Testis (tissue), 5 donors: ENCODE results near the gene HOXC9. TPM values are rescaled to one million over a fixed set of nuclear protein-coding genes. Genes with fewer than 3 reads are reported as not detected.

Source experiments
- DNase-seq: peaks from one replicate; pipeline ENCODE4 v3.0.0-alpha.2; 2019
- H3K27ac ChIP-seq, 2 donors: fragments of 200-600 bp; sonication (generic); one replicate each; pipeline ENCODE4 v1.5.1; 2019
- H3K27me3 ChIP-seq: fragments of 200-600 bp; sonication (generic); one replicate; pipeline ENCODE4 v1.5.1; 2019
- H3K36me3 ChIP-seq: fragments of 200-600 bp; sonication (generic); one replicate; pipeline ENCODE4 v1.5.1; 2017; ENCODE audit warnings: low read depth; ENCODE audit errors: missing control alignments
- H3K4me1 ChIP-seq: fragments of 200-600 bp; sonication (generic); one replicate; pipeline ENCODE4 v1.5.1; 2019
- H3K4me3 ChIP-seq, 2 donors: fragments of 200-600 bp; sonication (generic); one replicate each; pipeline ENCODE4 v1.5.1; 2017 to 2019
- H3K9me3 ChIP-seq: fragments of 200-600 bp; sonication (generic); one replicate; pipeline ENCODE4 v1.5.1; 2017
- POLR2A ChIP-seq: fragments of 450-650 bp; IDR thresholded peaks from one replicate; pipeline ENCODE4 v1.6.1; 2017; ENCODE audit warnings: antibody characterized with exemption, mild to moderate bottlenecking, moderate library complexity
- WGBS, 2 donors: methylation state at CpG; one replicate each; pipeline ENCODE4 v1.1.5; 2018; 5-methylcytosine and 5-hydroxymethylcytosine counted together
- intact Hi-C: fragments of 100-400 bp; cut with DNase I; formaldehyde crosslinking; loops from one replicate; pipeline ENCODE4 v1.15.1; 2023; ENCODE audit warnings: low total_unique reads
- long read RNA-seq, 2 donors: transcript quantifications; one replicate each; lab custom pipeline, GENCODE V29; 2026
- polyA plus RNA-seq: library from polyadenylated mRNA; stranded (reverse); fragments of 350-450 nt; fragmentation: Illumina TruSeq; extraction: RNeasy Lipid Tissue Mini Kit (QIAGEN cat#74804); gene quantifications from one replicate; pipeline ENCODE4 v1.2.3, GENCODE V29; 2014; ENCODE audit warnings: low read depth, low replicate concordance; ENCODE audit not compliant: insufficient read depth
- total RNA-seq, 2 donors: library from RNA; depleted of rRNA; stranded (reverse); fragments of >200 nt; gene quantifications; one replicate each; pipeline ENCODE4 v1.2.3, GENCODE V29; 2016
- TF ChIP-seq, protein P1 (sequence below), 3 experiments: fragments of 450-650 bp in 2 of 3; fragments of 200-600 bp in 1 of 3; sonication (generic) in 1 of 3; IDR thresholded peaks; one replicate each; pipeline ENCODE4 v1.5.1; 2016 to 2019; ENCODE audit warnings: antibody characterized with exemption in 3 of 3, mild to moderate bottlenecking in 2 of 3, moderate library complexity in 1 of 3

HOXC9 gene
- total RNA-seq (1 to 10 TPM; 6.6 to 7.8 TPM), polyA plus RNA-seq (2.4 TPM)
- long read RNA-seq, donor 1, partial matches to known transcripts = 0 of 4 reads
- long read RNA-seq, donor 1, other reads (novel, unspliced or antisense) = 0 of 4 reads
- long read RNA-seq, donor 2, transcript HOXC9-201 (2 exons, 1,516 nt) = major isoform, 6 of 6 reads
- long read RNA-seq, donor 2, partial matches to known transcripts = 0 of 6 reads
- long read RNA-seq, donor 2, other reads (novel, unspliced or antisense) = 0 of 6 reads

DNA sequence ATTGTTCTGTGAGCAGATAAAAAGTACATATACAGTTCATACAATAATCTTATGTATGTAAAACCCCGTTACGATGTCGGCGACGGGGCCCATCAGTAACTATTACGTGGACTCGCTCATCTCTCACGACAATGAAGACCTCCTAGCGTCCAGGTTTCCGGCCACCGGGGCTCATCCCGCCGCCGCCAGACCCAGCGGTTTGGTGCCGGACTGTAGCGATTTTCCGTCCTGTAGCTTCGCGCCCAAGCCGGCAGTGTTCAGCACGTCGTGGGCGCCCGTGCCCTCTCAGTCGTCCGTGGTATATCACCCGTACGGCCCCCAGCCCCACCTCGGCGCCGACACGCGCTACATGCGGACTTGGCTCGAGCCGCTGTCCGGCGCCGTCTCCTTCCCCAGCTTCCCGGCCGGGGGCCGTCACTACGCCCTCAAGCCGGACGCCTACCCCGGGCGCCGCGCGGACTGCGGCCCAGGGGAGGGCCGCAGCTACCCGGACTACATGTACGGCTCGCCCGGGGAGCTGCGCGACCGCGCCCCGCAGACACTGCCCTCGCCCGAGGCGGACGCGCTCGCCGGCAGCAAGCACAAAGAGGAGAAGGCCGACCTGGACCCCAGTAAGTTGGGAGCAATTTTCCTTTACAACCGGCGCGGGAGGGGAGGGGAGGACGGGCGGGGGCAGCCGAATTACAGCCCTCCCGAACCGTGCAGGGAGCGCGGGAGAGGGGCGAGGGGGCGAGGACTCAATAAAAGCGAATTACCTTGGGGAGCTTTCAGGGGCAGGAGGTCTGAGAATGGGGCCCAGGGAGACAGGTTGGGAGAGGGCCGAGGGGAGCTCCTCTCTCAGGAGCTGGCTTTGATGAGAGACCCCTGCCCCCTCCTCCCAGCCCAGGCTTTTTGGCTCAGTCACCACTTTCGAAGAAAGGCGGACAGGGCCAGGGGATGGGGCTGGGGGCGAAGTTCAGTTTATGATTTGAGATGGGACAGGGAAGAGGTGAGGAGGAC lies at the start of gene HOXC9:
TSS of gene HOXC9 (plus strand) at position 46 of the 999 bp plus-strand sequence. CDS start at position 74, 28 bp downstream.
- 2 to 4% methylated on average over 45 to 87 of the region's 87 CpGs for WGBS, 2 donors
- no peaks in the 10 kb centered on the region for H3K9me3 ChIP-seq
- TF ChIP-seq POLR2A = no peak
- TF ChIP-seq, protein P1, sequence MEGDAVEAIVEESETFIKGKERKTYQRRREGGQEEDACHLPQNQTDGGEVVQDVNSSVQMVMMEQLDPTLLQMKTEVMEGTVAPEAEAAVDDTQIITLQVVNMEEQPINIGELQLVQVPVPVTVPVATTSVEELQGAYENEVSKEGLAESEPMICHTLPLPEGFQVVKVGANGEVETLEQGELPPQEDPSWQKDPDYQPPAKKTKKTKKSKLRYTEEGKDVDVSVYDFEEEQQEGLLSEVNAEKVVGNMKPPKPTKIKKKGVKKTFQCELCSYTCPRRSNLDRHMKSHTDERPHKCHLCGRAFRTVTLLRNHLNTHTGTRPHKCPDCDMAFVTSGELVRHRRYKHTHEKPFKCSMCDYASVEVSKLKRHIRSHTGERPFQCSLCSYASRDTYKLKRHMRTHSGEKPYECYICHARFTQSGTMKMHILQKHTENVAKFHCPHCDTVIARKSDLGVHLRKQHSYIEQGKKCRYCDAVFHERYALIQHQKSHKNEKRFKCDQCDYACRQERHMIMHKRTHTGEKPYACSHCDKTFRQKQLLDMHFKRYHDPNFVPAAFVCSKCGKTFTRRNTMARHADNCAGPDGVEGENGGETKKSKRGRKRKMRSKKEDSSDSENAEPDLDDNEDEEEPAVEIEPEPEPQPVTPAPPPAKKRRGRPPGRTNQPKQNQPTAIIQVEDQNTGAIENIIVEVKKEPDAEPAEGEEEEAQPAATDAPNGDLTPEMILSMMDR (IDR thresholded peaks at IDR 0.05) = no peak
- no peaks in the 10 kb centered on the region for H3K36me3 ChIP-seq
- DNase-seq = no peak
- H3K27ac ChIP-seq = peak within 1 kb of the TSS; percentile 37 to 64
- peak within 1 kb of the TSS; percentile 59 to 72 for H3K4me3 ChIP-seq
- no peaks in the 10 kb centered on the region for H3K27me3 ChIP-seq
- H3K4me1 ChIP-seq = peaks cover 28% of the 10 kb centered on the region
- intact Hi-C loops = loop anchor here (5.0 kb wide), 1 partner anchor 207 kb away; no protein-coding TSS in a partner anchor

DNA sequence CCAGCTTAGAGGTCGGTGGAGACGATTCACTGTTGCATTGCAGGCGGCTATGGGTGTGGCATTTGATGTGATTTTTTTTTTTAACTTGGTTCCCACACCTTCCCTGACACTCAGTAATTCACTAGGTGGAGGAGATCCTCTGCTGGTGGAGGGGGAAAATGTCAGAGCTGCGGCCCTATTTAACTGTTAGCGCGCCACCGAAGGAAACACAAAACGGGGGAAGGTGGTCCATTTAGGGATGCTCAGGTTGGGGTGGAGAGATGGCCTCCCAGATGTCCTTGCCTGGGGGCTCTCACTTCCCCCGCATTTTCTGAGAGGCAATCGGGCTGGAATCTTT lies 49.6 kb upstream of the HOXC9 start:
- H3K4me3 ChIP-seq = no peak overlapping the region
- intact Hi-C loops = no loop called here
- WGBS, 2 donors = 8 to 13% methylated on average over 10 of the region's 10 CpGs
- H3K9me3 ChIP-seq = no peaks in the 10 kb centered on the region
- H3K36me3 ChIP-seq = no peaks in the 10 kb centered on the region
- no peak for DNase-seq
- peaks cover 11% of the 10 kb centered on the region for H3K4me1 ChIP-seq
- TF ChIP-seq, protein P1 (IDR thresholded peaks at IDR 0.05) = no peak
- TF ChIP-seq POLR2A = no peak
- H3K27me3 ChIP-seq = no peaks in the 10 kb centered on the region
- H3K27ac ChIP-seq = no peak overlapping the region

DNA sequence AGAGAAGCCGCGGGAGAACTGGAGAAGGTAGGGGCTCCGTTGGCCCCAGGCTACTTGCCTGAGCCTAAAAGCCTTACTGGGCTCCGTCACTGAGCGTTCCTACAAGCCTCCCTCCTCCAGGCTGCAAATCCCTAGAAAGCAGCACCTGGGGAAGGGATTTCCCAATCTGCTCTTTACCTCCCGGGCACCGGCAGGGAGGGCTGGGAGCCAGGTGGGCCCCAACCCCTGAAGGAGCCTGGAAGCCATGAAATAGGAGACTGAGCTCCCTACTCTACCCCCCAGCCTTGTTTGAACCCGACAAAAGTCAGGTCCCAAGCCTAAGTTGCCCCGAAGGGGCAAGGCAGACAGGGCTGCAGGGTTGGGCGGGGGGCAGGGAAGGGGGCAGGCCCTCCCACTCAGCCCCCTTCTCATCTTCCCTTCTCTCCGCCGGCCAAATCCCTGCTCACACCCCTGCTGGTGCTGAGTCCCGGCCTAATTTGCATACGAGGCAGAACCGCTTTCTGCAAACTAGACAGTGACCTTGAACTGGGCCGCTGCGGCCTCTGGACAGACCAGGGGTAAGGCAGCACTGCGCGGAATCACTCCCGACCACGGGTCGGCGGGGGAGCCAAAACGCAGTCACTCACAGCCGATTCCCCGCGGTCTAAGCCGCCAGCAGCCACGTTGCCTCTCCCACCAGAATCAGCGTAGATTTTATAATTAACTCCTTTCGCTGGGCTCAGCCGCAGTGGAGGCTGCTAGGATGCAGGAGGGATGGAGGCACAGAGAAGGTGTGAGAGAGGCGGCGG lies 49.0 kb upstream of the HOXC9 start:
- no peak overlapping the region for H3K27ac ChIP-seq
- H3K27me3 ChIP-seq = no peaks in the 10 kb centered on the region
- intact Hi-C loops = no loop called here
- H3K9me3 ChIP-seq = no peaks in the 10 kb centered on the region
- no peak for TF ChIP-seq POLR2A
- TF ChIP-seq, protein P1 (IDR thresholded peaks at IDR 0.05) = no peak
- no peaks in the 10 kb centered on the region for H3K36me3 ChIP-seq
- H3K4me1 ChIP-seq = peaks cover 11% of the 10 kb centered on the region
- peak; percentile 49 for DNase-seq
- WGBS, 2 donors = 3 to 5% methylated on average over 13 to 34 of the region's 34 CpGs
- no peak overlapping the region for H3K4me3 ChIP-seq

DNA sequence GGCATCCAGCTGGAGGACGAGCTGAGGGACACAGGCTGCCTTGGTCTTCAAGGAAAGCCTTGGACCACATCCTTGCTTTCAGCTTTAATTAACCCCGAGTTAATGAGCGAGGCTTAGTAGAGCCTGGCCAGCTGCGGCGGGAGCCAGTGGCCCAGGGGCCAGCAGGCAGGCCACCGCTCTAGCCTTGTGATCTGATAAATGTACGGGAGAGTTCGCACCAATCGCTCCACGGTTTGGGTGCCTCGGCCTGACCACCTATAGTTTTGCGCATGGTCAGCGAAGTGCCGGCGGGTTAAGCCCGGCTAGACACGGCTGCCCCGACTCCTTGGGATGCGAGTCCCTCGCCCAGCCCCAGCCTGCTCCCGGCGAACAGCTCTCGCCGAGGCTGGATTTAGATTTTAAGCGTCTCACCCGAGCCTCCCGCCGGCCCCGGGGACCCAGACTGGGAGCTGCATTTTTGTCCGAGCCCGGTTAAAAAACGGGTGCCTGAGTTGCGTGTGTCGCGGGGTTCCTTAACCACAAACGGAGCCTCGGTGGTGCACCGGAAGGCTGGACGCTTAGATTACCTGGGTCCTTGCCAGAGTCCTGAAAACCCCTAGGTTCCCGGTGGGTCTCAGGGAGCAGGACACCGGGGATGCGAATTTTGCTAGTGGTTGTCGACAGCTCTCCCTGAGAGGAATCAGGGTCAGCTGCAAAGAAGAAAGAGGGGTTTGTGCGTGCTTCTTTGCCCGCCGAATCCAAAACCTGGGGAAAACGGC lies 48.2 kb upstream of the HOXC9 start:
- Histone ChIP-seq H3K4me3 (no peak overlapping the region), H3K9me3 (no peaks in the 10 kb centered on the region), H3K27ac (no peak overlapping the region), H3K4me1 (peaks cover 11% of the 10 kb centered on the region), H3K27me3 (no peaks in the 10 kb centered on the region), H3K36me3 (no peaks in the 10 kb centered on the region)
- no peak for TF ChIP-seq POLR2A
- TF ChIP-seq, protein P1 (IDR thresholded peaks at IDR 0.05) = no peak
- intact Hi-C loops = no loop called here
- WGBS, 2 donors = 6 to 11% methylated on average over 5 to 47 of the region's 47 CpGs
- no peak for DNase-seq
